GM19397 (cell line): ENCODE measurements around the gene FNTB.

Experiments
- ATAC-seq: cut with Tn5 transposase; IDR thresholded peaks from one replicate; pipeline ENCODE4 v1.9.1; 2021; ENCODE audit warnings: mild to moderate bottlenecking, moderate library complexity; ENCODE audit not compliant: unreplicated experiment

Gene FNTB

DNA sequence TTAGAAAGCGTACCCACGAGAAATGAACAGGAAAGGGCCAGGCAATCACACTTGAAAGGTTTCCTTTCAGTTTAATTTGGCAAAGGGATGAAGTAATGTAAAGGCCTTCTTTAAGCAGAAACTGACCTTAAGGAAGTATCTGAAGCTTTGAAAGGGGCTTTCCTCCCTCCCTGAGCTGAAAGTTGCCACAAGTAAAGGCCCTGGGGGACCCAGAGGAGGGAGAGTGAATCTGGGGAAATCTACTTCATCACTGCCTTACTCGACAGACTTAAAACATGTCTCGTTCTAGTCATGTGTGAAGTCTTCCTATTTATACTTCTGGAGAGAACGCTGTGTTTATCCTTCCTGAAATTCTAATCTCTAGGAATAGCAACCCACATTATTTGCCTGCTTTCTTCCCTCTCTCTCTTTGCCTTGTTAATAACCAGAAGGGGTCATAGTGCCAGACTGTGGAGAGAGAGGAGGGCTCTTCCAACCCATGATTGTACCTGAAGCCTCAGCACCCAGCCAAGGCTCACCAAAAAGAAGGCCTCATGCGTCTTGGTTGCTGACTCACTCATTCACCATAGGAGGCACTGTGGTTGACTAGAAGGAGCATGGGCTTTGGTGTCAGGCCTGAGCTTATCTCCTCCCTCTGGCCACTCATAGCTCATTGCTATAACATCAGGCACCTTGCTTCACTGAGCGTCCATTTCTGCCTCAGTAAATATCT is 33.9 kb upstream of the FNTB start:
- ATAC-seq, result no peak

DNA sequence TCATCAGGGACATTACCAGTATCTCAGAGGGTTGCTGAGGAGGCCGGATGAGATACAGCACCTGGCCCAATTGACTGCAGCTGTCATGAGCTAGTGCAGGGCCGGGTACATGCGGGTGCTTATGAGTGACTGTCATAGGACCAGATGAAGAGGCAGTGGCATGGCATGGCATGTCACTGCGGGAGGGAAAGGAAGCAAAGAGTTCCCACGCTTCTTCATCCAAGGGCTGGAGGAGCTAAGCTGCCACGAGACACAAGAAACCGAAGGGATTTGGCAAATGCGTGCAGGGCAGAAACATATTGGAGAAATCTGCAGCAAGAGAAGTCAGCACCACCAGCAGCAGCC is 33.4 kb upstream of the FNTB start:
- no peak for ATAC-seq

GRCh38 chr14:64953661-64954060 is 33.0 kb upstream of the FNTB start:
- no peak for ATAC-seq

DNA sequence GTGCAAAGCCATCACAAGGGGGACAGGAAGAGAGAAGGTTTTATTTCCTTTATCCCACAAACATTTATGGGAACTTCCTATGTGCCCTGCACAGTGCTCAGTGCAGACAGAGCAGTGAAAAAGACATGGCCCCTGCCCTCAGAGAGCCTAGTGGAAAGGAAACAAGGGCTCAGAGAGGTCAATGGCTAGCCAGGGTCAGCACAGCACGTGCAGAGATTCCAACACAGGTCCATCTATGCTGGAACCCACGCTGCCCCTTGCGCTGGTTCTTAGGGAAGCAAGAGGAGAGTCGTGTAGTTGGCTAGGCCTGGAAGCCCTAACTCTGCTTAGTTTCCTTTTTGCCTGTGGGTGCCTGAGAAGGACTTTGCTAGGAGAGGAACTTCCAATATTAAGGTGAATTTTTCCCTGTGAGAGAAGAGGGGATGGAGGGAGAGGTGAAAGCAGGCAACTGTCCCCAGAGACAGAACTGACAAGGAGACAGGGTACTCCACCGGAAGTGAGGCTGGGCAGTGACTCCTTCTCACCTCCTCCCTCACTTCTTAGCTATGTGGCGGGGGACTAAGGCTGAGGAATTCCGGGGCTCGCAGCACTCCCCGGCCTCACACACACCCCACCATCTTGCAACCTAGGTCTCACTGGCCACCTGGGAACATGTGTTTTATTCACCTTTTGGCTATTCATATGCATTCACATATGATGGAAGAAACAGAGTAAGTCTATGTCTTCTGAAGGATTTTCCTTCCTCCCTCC is 32.0 kb upstream of the FNTB start:
- ATAC-seq, result no peak

DNA sequence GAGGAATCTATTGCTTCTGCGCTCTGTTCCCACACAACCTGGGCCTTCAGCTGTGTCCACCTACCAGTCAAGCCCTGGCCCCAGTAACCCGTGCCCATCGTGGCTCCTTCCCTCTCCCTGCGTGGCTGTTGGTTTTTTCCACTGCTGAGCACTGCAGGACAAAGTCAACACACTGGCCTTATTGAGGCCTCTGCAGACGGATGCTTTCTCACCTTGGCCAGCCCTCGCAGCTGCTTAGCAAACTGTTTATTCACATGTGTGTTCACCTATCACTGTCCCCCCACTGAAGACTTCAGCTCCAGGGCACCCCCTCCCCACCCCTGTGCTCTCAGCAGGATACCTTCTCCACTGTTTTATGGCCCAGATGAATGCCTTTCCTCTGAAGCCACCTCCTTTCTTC is 31.4 kb upstream of the FNTB start:
- ATAC-seq, result no peak

DNA sequence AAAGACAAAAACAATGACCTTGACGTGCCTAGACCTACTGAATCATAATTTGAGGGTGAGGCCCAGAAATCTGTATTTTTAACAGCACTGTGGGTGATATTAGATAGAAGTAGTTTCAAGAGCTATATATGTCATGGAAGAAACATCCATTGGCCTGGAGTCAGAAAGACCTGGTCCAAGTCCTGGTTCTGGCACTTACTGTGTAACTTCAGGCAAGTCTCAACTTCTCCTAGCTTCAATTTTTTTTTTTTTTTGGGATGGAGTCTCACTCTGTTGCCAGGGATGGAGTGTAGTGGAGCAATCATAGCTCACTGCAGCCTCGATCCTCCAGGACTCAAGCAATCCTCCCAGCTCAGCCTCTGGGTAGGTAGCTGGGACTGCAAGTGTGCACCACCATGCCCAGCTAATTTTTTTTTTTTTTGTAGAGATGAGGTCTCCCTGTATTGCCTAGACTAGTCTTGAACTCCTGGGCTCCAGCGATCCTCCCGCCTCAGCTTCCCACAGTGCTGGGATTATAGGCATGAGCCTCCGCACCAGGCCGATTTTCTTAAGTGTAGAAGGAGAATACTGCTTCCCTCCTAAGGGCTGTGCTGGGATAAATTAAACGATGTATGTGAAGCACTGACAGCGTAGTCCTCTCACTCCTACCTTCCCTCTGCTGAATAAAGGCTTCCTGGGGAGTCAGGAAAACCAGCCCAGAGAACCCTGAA is 29.8 kb upstream of the FNTB start:
- no peak for ATAC-seq

- ATAC-seq, result no peak
Observed at GRCh38 chr14:64958201-64958600, 28.5 kb upstream of the FNTB start.

DNA sequence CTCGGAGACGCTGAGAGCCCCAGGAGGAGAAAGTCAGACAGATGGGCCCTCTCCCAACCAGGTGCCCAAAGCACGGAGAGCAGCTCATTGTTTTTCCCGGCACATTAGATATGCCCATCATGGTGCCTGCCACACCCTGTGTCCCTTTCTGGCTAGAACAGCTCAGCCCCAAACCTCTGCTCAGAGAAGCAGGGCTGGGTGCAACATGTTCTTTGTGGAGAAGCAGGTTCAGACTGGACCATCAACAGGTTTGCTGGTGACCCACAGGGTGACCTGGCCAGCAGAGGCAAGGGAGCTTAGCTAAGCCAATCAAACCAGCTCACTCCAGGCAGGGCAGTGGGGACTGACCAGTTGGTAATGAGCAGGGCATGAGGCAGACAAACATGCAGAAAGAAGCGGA is 28.0 kb upstream of the FNTB start:
- no peak for ATAC-seq

DNA sequence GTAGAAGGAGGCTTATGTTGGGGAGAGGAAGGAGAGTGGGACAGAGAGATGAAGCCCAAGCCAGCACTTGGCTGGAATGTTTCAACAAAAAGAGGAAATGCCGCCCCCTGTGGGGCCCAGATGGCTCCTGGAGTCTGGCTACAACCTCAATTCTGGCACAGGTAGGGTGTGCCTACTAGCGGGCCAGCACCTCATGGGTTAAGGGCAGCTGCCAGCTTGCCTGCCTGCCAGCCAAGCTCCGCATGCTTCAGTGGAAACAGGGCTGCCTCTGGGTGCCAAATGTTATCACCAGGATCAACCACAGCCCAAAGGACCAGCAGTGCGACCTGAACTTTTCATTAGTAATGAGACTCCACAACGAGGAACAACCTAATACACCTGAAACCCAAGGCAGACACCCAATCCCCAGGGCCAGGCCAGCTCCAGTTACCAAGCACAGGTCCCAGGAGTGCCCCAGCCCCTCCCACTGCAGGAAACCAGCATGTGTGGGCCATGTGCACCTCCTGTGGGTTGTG is 25.9 kb upstream of the FNTB start:
- no peak for ATAC-seq

DNA sequence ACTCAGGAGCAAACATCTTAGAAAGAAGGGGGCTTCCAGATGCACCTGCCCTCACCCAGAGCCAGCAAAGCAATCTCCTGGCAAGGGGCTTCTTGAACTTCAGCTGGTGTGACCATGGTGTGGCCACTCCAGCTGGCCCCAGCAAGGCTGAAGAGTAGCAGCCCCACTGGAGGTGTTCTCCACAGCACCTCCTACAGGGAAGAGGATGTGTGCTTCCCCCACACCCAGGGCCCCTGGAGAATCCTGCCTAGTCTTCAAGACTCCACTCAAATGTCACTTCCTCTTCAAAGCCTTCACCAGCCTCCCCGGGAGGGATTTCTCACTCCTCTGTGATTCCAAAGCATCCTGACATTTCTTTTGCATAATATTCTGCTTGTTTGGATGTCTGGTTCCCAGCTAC is 23.1 kb upstream of the FNTB start:
- no peak for ATAC-seq

DNA sequence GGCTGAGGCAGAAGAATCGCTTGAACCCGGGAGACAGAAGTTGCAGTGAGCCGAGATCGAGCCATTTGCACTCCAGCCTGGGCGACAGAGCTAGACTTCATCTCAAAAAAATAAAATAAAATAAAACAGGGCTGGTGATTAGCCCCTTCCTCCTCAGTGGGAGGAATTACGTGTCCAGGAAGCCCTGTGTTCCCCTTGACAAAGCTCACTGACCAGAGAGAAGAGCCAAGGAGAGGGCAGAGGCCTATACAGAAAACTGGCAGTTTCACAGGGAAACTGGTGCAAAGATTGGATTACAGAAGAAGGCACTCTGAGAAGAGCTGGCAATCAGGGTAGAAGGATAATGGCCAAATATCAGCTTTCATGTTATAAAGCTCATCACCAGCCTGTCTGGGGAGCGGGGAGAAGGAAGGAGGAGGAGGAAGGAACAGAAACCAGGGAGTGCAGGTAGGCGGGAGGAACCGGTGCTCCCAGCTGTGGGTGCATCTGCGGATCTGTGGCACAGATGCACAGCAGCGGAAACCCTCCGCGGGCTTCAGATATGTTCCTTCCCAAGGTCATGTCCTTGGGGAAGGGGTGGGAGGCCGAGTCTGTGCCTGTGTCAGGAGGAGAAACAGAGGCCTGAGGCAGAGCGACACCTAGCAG is 21.2 kb upstream of the FNTB start:
- ATAC-seq, result no peak

DNA sequence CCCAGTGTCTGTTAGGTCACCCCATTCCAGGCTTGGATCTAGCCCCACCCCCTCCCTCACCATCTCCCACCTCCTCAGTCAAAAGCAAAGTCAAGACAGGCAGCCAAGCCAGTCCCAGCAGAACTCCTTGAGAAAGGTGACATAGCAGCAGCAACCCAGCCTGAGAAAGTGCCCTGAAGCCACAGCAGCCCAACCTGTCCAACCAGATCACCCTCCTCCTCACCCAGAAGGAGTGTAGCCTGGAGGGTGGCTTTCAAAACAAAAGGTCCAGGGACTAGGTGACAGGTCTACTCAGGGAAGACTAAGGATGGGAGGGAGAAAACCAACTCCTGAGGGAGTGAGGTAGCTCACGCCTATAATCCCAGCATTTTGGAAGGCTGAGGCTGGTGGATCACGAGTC is 19.7 kb upstream of the FNTB start:
- no peak for ATAC-seq

- ATAC-seq, result no peak
Observed at GRCh38 chr14:64968167-64968566, 18.5 kb upstream of the FNTB start.

GRCh38 chr14:64968651-64969050 is 18.0 kb upstream of the FNTB start:
- no peak for ATAC-seq

DNA sequence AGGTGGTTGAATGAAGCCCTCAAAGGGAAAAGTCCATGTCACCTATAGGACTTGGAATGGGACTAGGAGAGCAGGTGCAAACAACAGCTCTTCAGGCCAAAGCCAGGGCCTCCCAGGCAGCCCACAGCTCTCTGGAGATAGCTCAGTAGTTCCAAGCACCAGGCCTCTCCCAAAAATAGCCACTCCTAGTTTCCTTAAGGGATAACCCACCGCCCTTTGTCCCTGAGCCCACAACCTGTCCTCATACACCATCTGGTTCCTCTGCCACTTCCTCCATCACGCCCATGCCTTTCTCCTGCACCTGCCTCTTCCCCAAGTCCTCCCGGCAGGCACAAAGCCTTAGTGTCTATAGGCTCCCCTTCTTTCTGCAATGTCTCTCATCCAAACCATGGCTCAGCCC is 16.7 kb upstream of the FNTB start:
- no peak for ATAC-seq

- no peak for ATAC-seq
Observed at GRCh38 chr14:64970776-64971477, 15.8 kb upstream of the FNTB start.

- no peak for ATAC-seq
Observed at GRCh38 chr14:64971491-64971942, 15.2 kb upstream of the FNTB start.

DNA sequence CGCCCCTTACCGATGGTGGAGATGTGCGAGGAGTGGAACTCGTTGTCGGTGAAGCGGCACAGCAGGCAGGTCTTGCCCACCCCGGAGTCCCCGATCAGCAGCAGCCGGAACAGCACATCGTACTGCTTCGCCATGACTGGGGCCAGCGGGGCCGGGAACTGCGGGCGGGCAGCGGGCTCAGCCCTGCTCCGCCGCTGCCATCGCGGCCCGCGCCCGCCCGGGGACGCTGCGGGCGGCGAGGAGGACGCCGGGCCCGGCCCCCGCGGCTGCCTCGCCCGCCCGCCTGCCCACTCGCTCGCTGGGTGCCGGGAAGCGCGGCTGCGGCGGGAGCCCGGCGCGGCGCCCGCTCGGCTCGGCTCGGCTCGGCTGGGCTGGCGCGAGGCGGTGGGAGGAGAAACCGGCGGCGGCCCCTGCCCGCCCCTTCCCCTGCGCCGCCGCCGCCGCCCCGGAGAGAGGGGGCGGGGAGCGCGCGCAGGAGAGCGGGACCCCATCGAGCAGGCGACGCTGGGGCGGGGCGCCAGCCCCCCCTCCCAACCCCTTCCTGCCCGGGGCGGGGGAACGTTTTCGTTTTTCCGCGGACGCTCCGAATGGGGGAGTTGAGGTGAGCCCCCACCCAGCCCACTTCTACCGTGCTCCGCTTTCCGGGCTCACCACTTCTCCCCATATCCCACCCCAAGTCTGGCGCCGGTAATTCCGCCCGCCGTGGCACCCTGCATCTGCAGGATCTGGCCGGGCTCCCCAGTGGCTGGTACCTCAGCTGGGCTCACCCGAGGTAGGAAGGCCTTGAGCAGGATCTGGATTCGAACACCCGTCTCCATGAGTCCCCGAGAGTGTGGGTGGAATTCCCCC is 14.5 kb upstream of the FNTB start, which contains the start of gene RAB15:
Gene RAB15, minus strand, starts transcription at position 394 of the 849 bp plus-strand sequence. Its CDS starts 260 bp downstream, at position 134.
- ATAC-seq, result no peak

GRCh38 chr14:64973026-64973442 is 13.7 kb upstream of the FNTB start:
- no peak for ATAC-seq

DNA sequence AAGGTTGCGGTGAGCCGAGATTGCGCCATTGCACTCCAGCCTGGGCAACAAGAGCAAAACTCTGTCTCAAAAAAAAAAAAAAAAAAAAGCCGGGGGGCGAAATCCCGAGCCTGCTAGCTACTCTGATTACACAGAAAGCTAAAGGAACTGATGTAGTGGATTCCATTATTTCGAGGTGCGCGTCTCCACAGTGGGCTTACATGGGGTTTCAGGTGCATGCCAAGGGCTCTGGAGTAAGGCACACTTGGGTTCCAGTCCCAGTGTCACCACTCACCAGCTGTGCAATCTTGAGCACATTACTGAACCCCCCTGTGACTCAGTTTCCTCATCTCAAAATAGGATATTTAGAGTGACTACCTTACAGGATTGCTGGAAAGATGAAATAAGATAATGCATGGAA is 12.9 kb upstream of the FNTB start:
- ATAC-seq, result no peak
